GM18951 (cell line): ENCODE data around the gene CIPC.

Experiments used
- POLR2A ChIP-seq: IDR thresholded peaks from 4 replicates; pipeline ENCODE4 v1.6.1; 2011; ENCODE audit warnings: mild to moderate bottlenecking; ENCODE audit not compliant: insufficient read length, insufficient read depth; ENCODE audit errors: extremely low read depth
- in situ Hi-C: fragments of 300-500 bp; cut with MboI; formaldehyde crosslinking; loops from one replicate; pipeline ENCODE4 v1.12.0; 2022; ENCODE audit warnings: low sequenced_read_pairs, mixed read lengths, inconsistent platforms; ENCODE audit not compliant: unreplicated experiment

Gene CIPC

GRCh38 chr14:77148510-77149231, 50.6 kb downstream of the CIPC start:
- no peak for TF ChIP-seq POLR2A
- in situ Hi-C loops = no loop called here

- TF ChIP-seq POLR2A = no peak
- in situ Hi-C loops = no loop called here
Measured at GRCh38 chr14:77151245-77151644, 53.2 kb downstream of the CIPC start.

- in situ Hi-C loops = no loop called here
- no peak for TF ChIP-seq POLR2A
Measured at GRCh38 chr14:77151918-77152588, 54.0 kb downstream of the CIPC start.

- no peak for TF ChIP-seq POLR2A
- in situ Hi-C loops = no loop called here
Measured at GRCh38 chr14:77153802-77154201, 55.7 kb downstream of the CIPC start.

GRCh38 chr14:77154421-77154820, 56.4 kb downstream of the CIPC start:
- in situ Hi-C loops = no loop called here
- TF ChIP-seq POLR2A = no peak

- no peak for TF ChIP-seq POLR2A
- in situ Hi-C loops = no loop called here
Measured at GRCh38 chr14:77155083-77155482, 57.0 kb downstream of the CIPC start.

GRCh38 chr14:77157740-77158139, 59.7 kb downstream of the CIPC start:
- in situ Hi-C loops = no loop called here
- TF ChIP-seq POLR2A = no peak

- in situ Hi-C loops = no loop called here
- no peak for TF ChIP-seq POLR2A
Measured at GRCh38 chr14:77158175-77158881, 60.3 kb downstream of the CIPC start.

- in situ Hi-C loops = no loop called here
Measured at GRCh38 chr14:77158882-77159255, 60.8 kb downstream of the CIPC start.

GRCh38 chr14:77161011-77161410, 63.0 kb downstream of the CIPC start:
- in situ Hi-C loops = no loop called here
- TF ChIP-seq POLR2A = no peak

More at GRCh38 chr14:77158882-77159255, 60.8 kb downstream of the CIPC start:
- no peak for TF ChIP-seq POLR2A
